GM18870 (cell line): ENCODE results near the gene ADAMTS2.

Source experiments
- ATAC-seq: cut with Tn5 transposase; IDR thresholded peaks from one replicate; pipeline ENCODE4 v1.9.1; 2021; ENCODE audit warnings: moderate library complexity; ENCODE audit not compliant: unreplicated experiment

ADAMTS2 gene

GRCh38 chr5:179166886-179167841 is 178.1 kb downstream of the ADAMTS2 start:
- ATAC-seq, result no peak

- ATAC-seq, result no peak
These were observed 178.9 kb downstream of the ADAMTS2 start for GRCh38 chr5:179166171-179166885.

- ATAC-seq, result no peak
These were observed 179.7 kb downstream of the ADAMTS2 start for GRCh38 chr5:179165421-179166170.

GRCh38 chr5:179164331-179165311 is 180.6 kb downstream of the ADAMTS2 start:
- ATAC-seq, result no peak

DNA sequence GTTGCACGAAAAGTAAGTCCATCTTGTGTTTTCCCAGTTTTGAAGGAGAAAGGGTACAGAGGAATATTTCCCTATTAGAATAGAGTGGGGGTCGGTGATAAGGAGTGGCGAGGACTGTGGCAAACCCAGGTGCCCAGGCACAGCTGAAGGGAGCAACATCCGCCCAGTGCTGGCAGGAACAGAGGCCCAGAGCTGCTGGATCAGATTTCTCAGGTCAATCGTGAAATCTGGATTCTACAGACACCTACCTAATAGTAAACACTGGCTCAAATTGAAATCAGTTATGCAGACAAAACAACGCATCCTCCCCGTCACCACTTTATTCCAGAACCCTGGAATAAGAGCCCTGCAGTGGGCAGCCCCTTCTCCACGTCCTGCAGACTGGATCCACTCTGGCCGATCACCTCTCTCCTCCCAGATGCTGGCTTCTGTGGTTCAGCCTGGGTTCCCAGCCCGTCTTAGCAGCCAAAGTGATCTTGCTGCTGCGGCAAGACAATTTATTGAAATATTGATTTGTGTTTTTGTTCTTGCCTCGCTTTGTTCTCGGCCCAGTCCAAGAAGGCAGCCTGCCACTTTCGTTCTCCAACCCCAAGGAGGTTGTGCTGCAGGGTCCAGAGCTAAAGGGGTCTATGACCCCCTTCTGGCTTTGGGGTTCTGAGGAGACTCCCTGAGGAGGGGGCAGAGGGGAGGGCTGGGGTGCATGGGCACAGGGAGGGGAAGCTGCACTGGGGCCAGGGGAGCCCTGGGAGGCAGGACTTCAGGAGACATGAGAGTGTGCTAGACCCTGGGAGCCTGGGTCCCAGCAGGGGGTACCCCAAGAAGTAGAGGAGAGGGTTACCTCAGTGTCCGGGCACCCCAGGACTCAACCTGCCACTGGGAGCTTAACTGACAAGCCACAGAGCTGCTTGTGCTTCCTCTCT is 181.8 kb downstream of the ADAMTS2 start:
- ATAC-seq, result no peak

GRCh38 chr5:179162351-179163235 is 182.7 kb downstream of the ADAMTS2 start:
- no peak for ATAC-seq

- ATAC-seq, result no peak
These were observed 183.4 kb downstream of the ADAMTS2 start for GRCh38 chr5:179161901-179162300.

GRCh38 chr5:179160584-179160983 is 184.7 kb downstream of the ADAMTS2 start:
- no peak for ATAC-seq

GRCh38 chr5:179158556-179158955 is 186.7 kb downstream of the ADAMTS2 start:
- ATAC-seq, result no peak

- ATAC-seq, result no peak
These were observed 190.0 kb downstream of the ADAMTS2 start for GRCh38 chr5:179154991-179155955.

- no peak for ATAC-seq
These were observed 190.8 kb downstream of the ADAMTS2 start for GRCh38 chr5:179154346-179154990.

DNA sequence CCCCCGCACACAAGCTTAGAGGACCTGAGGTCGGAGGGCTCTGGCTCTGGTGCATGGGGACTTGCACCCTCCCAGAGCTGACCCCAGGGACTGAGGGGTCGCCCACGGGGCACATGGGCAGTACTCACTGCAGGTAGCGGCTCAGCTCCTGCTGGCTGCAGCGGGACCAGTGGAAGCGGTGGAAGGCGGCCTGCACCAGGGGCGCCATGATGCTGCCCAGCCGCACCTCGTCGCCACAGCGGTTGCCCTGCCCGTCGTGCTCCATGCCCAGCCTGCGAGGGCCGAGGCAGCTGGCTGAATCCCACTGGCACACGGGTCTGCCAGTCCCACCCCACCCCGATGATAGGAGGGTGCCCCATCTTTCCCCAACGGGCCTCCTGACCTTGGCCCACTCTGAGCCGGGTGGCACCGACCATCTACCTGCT is 191.3 kb downstream of the ADAMTS2 start:
- no peak for ATAC-seq

- ATAC-seq, result no peak
These were observed 191.8 kb downstream of the ADAMTS2 start for GRCh38 chr5:179153341-179153901.

- ATAC-seq, result no peak
These were observed 192.3 kb downstream of the ADAMTS2 start for GRCh38 chr5:179152941-179153340.

DNA sequence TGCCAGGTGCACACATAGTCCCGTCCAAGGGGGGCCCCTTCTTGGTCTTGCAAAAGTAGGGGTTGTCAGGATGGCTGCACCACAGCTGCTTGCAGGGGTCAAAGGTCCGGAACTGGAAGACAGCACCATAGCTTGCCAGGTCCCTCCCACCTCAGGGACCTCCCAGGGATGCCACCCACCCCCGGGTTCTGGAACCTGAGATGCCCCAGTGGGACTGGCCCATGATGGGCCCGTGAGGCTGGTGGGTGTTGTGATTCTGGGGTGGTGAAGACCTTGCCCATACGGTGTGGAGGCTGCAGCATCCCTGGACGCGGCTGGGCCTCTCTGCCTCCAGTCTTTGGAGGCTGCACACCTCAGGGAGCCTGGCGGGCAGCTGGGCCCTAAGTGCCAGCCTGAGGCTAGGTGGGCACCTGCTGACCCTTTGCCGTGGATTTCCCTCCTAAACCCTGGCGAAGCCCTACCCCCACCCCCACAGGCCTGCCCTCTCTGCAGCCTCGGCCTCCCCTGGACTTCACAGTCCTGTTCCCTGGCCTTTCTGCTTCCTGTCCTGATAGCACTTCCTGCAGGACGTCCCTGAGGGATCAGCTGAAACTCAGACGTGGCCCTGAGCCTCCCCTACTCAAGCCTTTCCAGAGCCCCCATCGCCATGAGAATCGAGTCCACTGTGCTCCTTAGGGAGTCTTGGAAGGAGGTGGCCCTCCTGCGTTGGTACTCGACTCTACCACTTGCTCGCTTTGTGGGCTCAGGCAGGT is 192.9 kb downstream of the ADAMTS2 start:
- ATAC-seq, result no peak
